Right lobe of liver (tissue), 4 donors: ENCODE measurements around the gene MYO7B.

Experiments used
- POLR2A ChIP-seq: fragments of 450-650 bp; IDR thresholded peaks from one replicate; pipeline ENCODE4 v1.6.1; 2017; ENCODE audit warnings: antibody characterized with exemption, mild to moderate bottlenecking
- TF ChIP-seq, protein P1 (sequence below), 4 donors: fragments of 200-600 bp in 3 of 4; fragments of 450-650 bp in 1 of 4; IDR thresholded peaks; one replicate each; pipeline versions ENCODE4 v1.5.1 to v1.8.0; 2016 to 2022; ENCODE audit warnings: antibody characterized with exemption in 4 of 4, mild to moderate bottlenecking in 2 of 4
- donor health status: DM: no; HTN: no; CAD: no.
- donor health status: DM: no; HTN: no; CAD: no.
- donor health status: DM: no; HTN: yes; CAD: no.

DNA sequence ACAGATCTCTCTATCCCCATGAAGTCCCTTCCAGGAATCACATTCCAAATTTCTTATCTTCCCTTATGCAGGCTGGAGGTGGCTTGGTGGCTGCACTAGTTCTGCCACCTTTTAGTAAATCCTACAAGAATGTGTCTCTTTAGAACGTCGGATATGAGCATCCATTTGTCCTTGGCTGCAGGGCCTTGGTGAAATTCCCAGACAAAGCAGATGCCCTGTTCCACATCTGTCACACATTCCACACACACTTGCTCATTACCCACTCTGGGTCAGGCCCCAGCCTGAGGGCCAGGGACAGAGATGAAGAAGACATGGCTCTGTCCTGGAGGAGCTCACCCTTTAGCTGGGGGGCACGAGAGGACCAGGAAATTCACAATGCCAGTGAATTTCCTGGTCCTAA lies 79.2 kb downstream of the MYO7B start:
- TF ChIP-seq, protein P1, sequence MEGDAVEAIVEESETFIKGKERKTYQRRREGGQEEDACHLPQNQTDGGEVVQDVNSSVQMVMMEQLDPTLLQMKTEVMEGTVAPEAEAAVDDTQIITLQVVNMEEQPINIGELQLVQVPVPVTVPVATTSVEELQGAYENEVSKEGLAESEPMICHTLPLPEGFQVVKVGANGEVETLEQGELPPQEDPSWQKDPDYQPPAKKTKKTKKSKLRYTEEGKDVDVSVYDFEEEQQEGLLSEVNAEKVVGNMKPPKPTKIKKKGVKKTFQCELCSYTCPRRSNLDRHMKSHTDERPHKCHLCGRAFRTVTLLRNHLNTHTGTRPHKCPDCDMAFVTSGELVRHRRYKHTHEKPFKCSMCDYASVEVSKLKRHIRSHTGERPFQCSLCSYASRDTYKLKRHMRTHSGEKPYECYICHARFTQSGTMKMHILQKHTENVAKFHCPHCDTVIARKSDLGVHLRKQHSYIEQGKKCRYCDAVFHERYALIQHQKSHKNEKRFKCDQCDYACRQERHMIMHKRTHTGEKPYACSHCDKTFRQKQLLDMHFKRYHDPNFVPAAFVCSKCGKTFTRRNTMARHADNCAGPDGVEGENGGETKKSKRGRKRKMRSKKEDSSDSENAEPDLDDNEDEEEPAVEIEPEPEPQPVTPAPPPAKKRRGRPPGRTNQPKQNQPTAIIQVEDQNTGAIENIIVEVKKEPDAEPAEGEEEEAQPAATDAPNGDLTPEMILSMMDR (IDR thresholded peaks at IDR 0.05) = no peak
- TF ChIP-seq POLR2A = no peak
